ENCODE data around the gene PRSS33.

- TF ChIP-seq CTCF (IDR thresholded peaks at IDR 0.05 in 8 of 11, conservative IDR thresholded peaks at IDR 0.05 in 3 of 11): no peak
- no peak for TF ChIP-seq POLR2A (IDR thresholded peaks at IDR 0.05)
- peak in 2 of 3 donors; percentile 21 to 31 for TF ChIP-seq POLR2AphosphoS5 (IDR thresholded peaks at IDR 0.05)
These were observed 18.2 kb downstream of the PRSS33 start for GRCh38 chr16:2769100-2769529.

All from spleen (tissue), 7 donors.